GM23338 (cell line): ENCODE measurements around the gene GRM4. TPM values are rescaled to one million over a fixed set of nuclear protein-coding genes. Genes with fewer than 3 reads are reported as not detected.

Source experiments
- ATAC-seq: fragments of 200-7000 bp; cut with Tn5 transposase; 3 replicates; pipeline ENCODE4 v1.9.1; 2020
- DNase-seq: peaks from one replicate; pipeline ENCODE4 v3.0.0-alpha.2; 2015; ENCODE audit warnings: low spot score
- H2AFZ ChIP-seq: fragments of 200-600 bp; sonication (generic); 2 replicates; pipeline ENCODE4 v1.8.0; 2016; ENCODE audit warnings: antibody characterized with exemption, mild to moderate bottlenecking, moderate library complexity
- H3F3A ChIP-seq: fragments of 200-600 bp; sonication (generic); replicated peaks from 2 replicates; pipeline ENCODE4 v1.8.0; 2017; ENCODE audit warnings: antibody characterized with exemption, mixed run types, low read depth
- H3K27ac ChIP-seq: fragments of 200-600 bp; sonication (generic); 2 replicates; pipeline ENCODE4 v1.6.1; 2016; ENCODE audit warnings: low read depth
- H3K27me3 ChIP-seq: fragments of 200-600 bp; sonication (generic); 2 replicates; pipeline ENCODE4 v1.8.0; 2016; ENCODE audit warnings: mild to moderate bottlenecking, mixed run types, moderate library complexity; ENCODE audit not compliant: insufficient read depth
- H3K36me3 ChIP-seq: fragments of 200-600 bp; sonication (generic); 2 replicates; pipeline ENCODE4 v1.8.0; 2016; ENCODE audit warnings: mild to moderate bottlenecking; ENCODE audit not compliant: insufficient read depth
- H3K4me1 ChIP-seq: fragments of 200-600 bp; sonication (generic); 2 replicates; pipeline ENCODE4 v1.8.0; 2016; ENCODE audit warnings: mild to moderate bottlenecking, moderate library complexity; ENCODE audit not compliant: insufficient read depth
- H3K4me2 ChIP-seq: fragments of 200-600 bp; sonication (generic); 2 replicates; pipeline ENCODE4 v1.7.1; 2017; ENCODE audit warnings: mixed run types
- H3K4me3 ChIP-seq: fragments of 200-600 bp; sonication (generic); 2 replicates; pipeline ENCODE4 v1.6.1; 2016; ENCODE audit warnings: mixed run types
- H3K79me2 ChIP-seq: fragments of 200-600 bp; sonication (generic); replicated peaks from 2 replicates; pipeline ENCODE4 v1.8.0; 2017; ENCODE audit warnings: mild to moderate bottlenecking; ENCODE audit not compliant: insufficient read depth
- H3K9me2 ChIP-seq: fragments of 200-600 bp; sonication (generic); 2 replicates; pipeline ENCODE4 v1.8.0; 2017; ENCODE audit not compliant: insufficient read depth
- H4K20me1 ChIP-seq: fragments of 200-600 bp; sonication (generic); replicated peaks from 2 replicates; pipeline ENCODE4 v1.8.0; 2017; ENCODE audit warnings: mild to moderate bottlenecking; ENCODE audit not compliant: insufficient read depth
- H3K27ac Mint-ChIP-seq: 2 replicates; pipeline ENCODE4 v1.8.0; 2020; ENCODE audit warnings: inconsistent platforms, mild to moderate bottlenecking, moderate library complexity, mixed read lengths
- H3K27me3 Mint-ChIP-seq: 3 replicates; pipeline ENCODE4 v1.8.0; 2022; ENCODE audit warnings: low read depth, mild to moderate bottlenecking, moderate library complexity, mixed read lengths, inconsistent platforms; ENCODE audit not compliant: insufficient read depth, poor library complexity
- H3K36me3 Mint-ChIP-seq: 3 replicates; pipeline ENCODE4 v1.8.0; 2021; ENCODE audit warnings: low read depth, mild to moderate bottlenecking, inconsistent platforms, moderate library complexity, mixed read lengths
- H3K4me1 Mint-ChIP-seq: 3 replicates; pipeline ENCODE4 v1.8.0; 2020; ENCODE audit warnings: mild to moderate bottlenecking, inconsistent platforms, mixed read lengths
- H3K4me3 Mint-ChIP-seq: 3 replicates; pipeline ENCODE4 v1.8.0; 2021; ENCODE audit warnings: moderate library complexity, mild to moderate bottlenecking, inconsistent platforms, mixed read lengths
- H3K9me3 Mint-ChIP-seq: 3 replicates; pipeline ENCODE4 v1.8.0; 2020; ENCODE audit warnings: moderate library complexity, mild to moderate bottlenecking, inconsistent platforms, mixed read lengths
- CREB1 ChIP-seq: fragments of 250-450 bp; sonication (Bioruptor Pico); IDR thresholded peaks from 2 replicates; pipeline ENCODE4 v1.5.0; 2020; ENCODE audit warnings: low read depth, mild to moderate bottlenecking, moderate library complexity
- EZH2 ChIP-seq: fragments of 200-600 bp; sonication (generic); IDR thresholded peaks from one replicate; pipeline ENCODE4 v1.8.0; 2017; ENCODE audit warnings: antibody characterized with exemption, mild to moderate bottlenecking, low read depth; ENCODE audit not compliant: unreplicated experiment
- EZH2phosphoT487 ChIP-seq: fragments of 200-600 bp; sonication (generic); IDR thresholded peaks from one replicate; pipeline ENCODE4 v1.8.1; 2018; ENCODE audit warnings: antibody characterized with exemption; ENCODE audit not compliant: unreplicated experiment
- POLR2AphosphoS5 ChIP-seq: IDR thresholded peaks from 2 replicates; pipeline ENCODE4 v1.6.1; 2016; ENCODE audit warnings: antibody characterized with exemption, low read depth
- ZNF114 ChIP-seq: fragments of 250-450 bp; sonication (Bioruptor Pico); IDR thresholded peaks from 2 replicates; pipeline ENCODE4 v1.5.0; 2020; ENCODE audit warnings: mild to moderate bottlenecking, moderate library complexity
- ZNF462 ChIP-seq: fragments of 250-450 bp; sonication (Bioruptor Pico); IDR thresholded peaks from 2 replicates; pipeline ENCODE4 v1.5.0; 2020; ENCODE audit warnings: mild to moderate bottlenecking, moderate library complexity
- polyA plus RNA-seq: library from polyadenylated mRNA; unstranded; fragments of >200 nt; fragmentation: Nextera tagmentation; extraction: Ambion mirVana; gene quantifications from 2 replicates; pipeline ENCODE4 v1.2.1, GENCODE V29; 2016
- total RNA-seq: library from RNA; depleted of rRNA; stranded (reverse); fragments of >200 nt; shearing (Covaris generic); gene quantifications from 2 replicates; pipeline ENCODE4 v1.2.3, GENCODE V29; 2014
- TF ChIP-seq, protein P1 (sequence below): IDR thresholded peaks from 2 replicates; pipeline ENCODE4 v1.6.1; 2016; ENCODE audit warnings: antibody characterized with exemption

GRM4 gene
- total and polyA plus RNA-seq, 2 experiments from 2014 or later: 7.0 to 30.6 TPM

DNA sequence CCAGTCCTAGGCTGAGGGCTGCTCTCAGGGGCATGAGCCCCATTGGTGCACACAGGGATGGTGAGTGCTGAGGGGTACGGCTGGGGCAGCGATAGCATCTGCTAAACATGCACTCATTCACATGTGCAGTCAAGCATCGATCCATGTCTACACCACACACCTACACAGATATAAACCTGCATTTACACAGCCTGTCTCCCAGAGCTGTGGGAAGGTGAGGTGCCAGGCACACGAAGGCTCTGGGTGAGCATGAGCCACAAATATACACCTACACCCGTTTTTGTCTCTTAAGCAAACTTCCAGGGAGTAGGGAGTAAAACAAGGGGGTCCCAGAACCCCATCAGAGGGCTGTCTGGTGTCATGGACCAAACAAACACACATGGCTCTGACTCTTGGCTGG lies 99.3 kb downstream of the GRM4 start (continued):
- TF ChIP-seq ZNF462: no peak
- TF ChIP-seq EZH2phosphoT487: no peak
- no peak for TF ChIP-seq CREB1
- TF ChIP-seq ZNF114 (CRISPR knock-in tag): no peak
- TF ChIP-seq POLR2AphosphoS5: no peak

- Mint-ChIP-seq H3K4me3 (no peak overlapping the region), H3K27ac (no peak overlapping the region), H3K27me3 (peaks cover 3% of the 10 kb centered on the region), H3K36me3 (no peaks in the 10 kb centered on the region), H3K4me1 (peaks cover 23% of the 10 kb centered on the region), H3K9me3 (no peaks in the 10 kb centered on the region; the same call in 2 of the 3 replicates)
- Histone ChIP-seq H3K36me3 (no peaks in the 10 kb centered on the region), H3K9me2 (no peaks in the 10 kb centered on the region), H3K4me3 (no peak overlapping the region), H2AFZ (no peak overlapping the region), H3K27ac (no peak overlapping the region), H3F3A (peaks cover 13% of the 10 kb centered on the region), H4K20me1 (no peaks in the 10 kb centered on the region), H3K4me2 (no peak overlapping the region), H3K79me2 (no peaks in the 10 kb centered on the region), H3K27me3 (no peaks in the 10 kb centered on the region), H3K4me1 (0 out of 2 replicates have a peak, but pooled peaks cover 3% of the 10 kb centered on the region)
- no peak for DNase-seq
- ATAC-seq: no peak
- TF ChIP-seq CREB1: no peak
- TF ChIP-seq ZNF462: no peak
- TF ChIP-seq, protein P1, sequence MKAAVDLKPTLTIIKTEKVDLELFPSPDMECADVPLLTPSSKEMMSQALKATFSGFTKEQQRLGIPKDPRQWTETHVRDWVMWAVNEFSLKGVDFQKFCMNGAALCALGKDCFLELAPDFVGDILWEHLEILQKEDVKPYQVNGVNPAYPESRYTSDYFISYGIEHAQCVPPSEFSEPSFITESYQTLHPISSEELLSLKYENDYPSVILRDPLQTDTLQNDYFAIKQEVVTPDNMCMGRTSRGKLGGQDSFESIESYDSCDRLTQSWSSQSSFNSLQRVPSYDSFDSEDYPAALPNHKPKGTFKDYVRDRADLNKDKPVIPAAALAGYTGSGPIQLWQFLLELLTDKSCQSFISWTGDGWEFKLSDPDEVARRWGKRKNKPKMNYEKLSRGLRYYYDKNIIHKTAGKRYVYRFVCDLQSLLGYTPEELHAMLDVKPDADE: no peak
- TF ChIP-seq EZH2: no peak
Observed at GRCh38 chr6:34045771-34046170, 100.1 kb downstream of the GRM4 start.
